OCI-LY7 (cell line): ENCODE measurements around the gene NUDT21. TPM values are rescaled to one million over a fixed set of nuclear protein-coding genes. Genes with fewer than 3 reads are reported as not detected.

ENCODE experiments used
- BruUV-seq: library from RNA; stranded (reverse); fragments of 400-500 nt; replicated peaks from 2 replicates; lab custom pipeline; 2021; lab: Mats Ljungman, UMichigan
- CTCF ChIA-PET: fragments of 300-600 bp; sonication (Branson Sonifier 250); formaldehyde crosslinking; loops from one replicate; lab custom pipeline; 2022; ENCODE audit warnings: antibody characterized with exemption; ENCODE audit not compliant: unreplicated experiment; lab: Charles Lee
- POLR2A ChIA-PET: fragments of 300-600 bp; sonication (Branson Sonifier 250); formaldehyde crosslinking; loops from one replicate; lab custom pipeline; 2022; ENCODE audit warnings: antibody characterized with exemption; lab: Charles Lee
- DNase-seq: peaks from one replicate; pipeline ENCODE4 v3.0.0-alpha.2; 2015; ENCODE audit warnings: low spot score
- H2AFZ ChIP-seq: fragments of 200-600 bp; sonication (generic), shearing (Covaris generic); 2 replicates; pipeline ENCODE4 v1.6.1; 2014; ENCODE audit warnings: mild to moderate bottlenecking, antibody characterized with exemption, low read length, moderate library complexity
- H3K27ac ChIP-seq: fragments of 200-600 bp; sonication (generic); 2 replicates; pipeline ENCODE4 v1.5.1; 2014; ENCODE audit warnings: mixed run types, low read depth, mild to moderate bottlenecking, moderate library complexity, low read length, inconsistent platforms; ENCODE audit not compliant: poor library complexity, severe bottlenecking
- H3K36me3 ChIP-seq: fragments of 200-600 bp; sonication (generic); 2 replicates; pipeline ENCODE4 v1.6.1; 2014; ENCODE audit warnings: mild to moderate bottlenecking, antibody characterized with exemption, low read length, moderate library complexity, mixed read lengths; ENCODE audit not compliant: insufficient read depth
- H3K4me1 ChIP-seq: fragments of 200-600 bp; sonication (generic); 2 replicates; pipeline ENCODE4 v1.5.1; 2014; ENCODE audit warnings: mild to moderate bottlenecking, low read length; ENCODE audit not compliant: insufficient read depth, poor library complexity, severe bottlenecking
- H3K4me2 ChIP-seq: fragments of 200-600 bp; sonication (generic); 2 replicates; pipeline ENCODE4 v1.6.1; 2014; ENCODE audit warnings: mild to moderate bottlenecking, low read length
- H3K4me3 ChIP-seq: fragments of 200-600 bp; sonication (generic); 2 replicates; pipeline ENCODE4 v1.5.1; 2014; ENCODE audit warnings: mild to moderate bottlenecking, low read depth, low read length; ENCODE audit not compliant: poor library complexity, severe bottlenecking
- H3K79me2 ChIP-seq: fragments of 200-600 bp; sonication (generic); 2 replicates; pipeline ENCODE4 v1.6.1; 2016; ENCODE audit warnings: low read depth, mild to moderate bottlenecking, low read length, moderate library complexity, mixed read lengths; ENCODE audit not compliant: insufficient read depth
- H3K9me2 ChIP-seq: fragments of 200-600 bp; sonication (generic); 2 replicates; pipeline ENCODE4 v1.6.1; 2016; ENCODE audit warnings: mild to moderate bottlenecking, low read length, mixed read lengths; ENCODE audit not compliant: insufficient read depth
- H3K9me3 ChIP-seq: fragments of 200-600 bp; sonication (generic); 2 replicates; pipeline ENCODE4 v1.6.1; 2014; ENCODE audit warnings: mild to moderate bottlenecking, mixed run types, low read length, mixed read lengths
- H4K20me1 ChIP-seq: fragments of 200-600 bp; sonication (generic); 2 replicates; pipeline ENCODE4 v1.6.1; 2014; ENCODE audit warnings: mild to moderate bottlenecking, antibody characterized with exemption, low read length, moderate library complexity, mixed read lengths; ENCODE audit not compliant: insufficient read depth
- CTCF ChIP-seq: fragments of 200-600 bp; sonication (generic); conservative IDR thresholded peaks from 2 replicates; pipeline ENCODE4 v1.5.1; 2014; ENCODE audit warnings: mild to moderate bottlenecking, antibody characterized with exemption, low read length, moderate library complexity, mixed read lengths
- EZH2phosphoT487 ChIP-seq: fragments of 200-600 bp; sonication (generic); IDR thresholded peaks from 2 replicates; pipeline ENCODE4 v1.6.1; 2018; ENCODE audit warnings: low read depth, borderline replicate concordance, mild to moderate bottlenecking, mixed run types, antibody characterized with exemption, low read length, moderate library complexity, mixed read lengths
- intact Hi-C: fragments of 100-400 bp; cut with micrococcal nuclease; formaldehyde crosslinking; loops from one replicate; pipeline ENCODE4 v1.10.0; 2022; ENCODE audit not compliant: unreplicated experiment
- total RNA-seq, 2 experiments: library from RNA; depleted of rRNA in 1 of 2; stranded (reverse); fragments of >200 nt in 1 of 2; shearing (Covaris generic) in 1 of 2; gene quantifications; 2 replicates each; pipeline ENCODE4 v1.2.3, GENCODE V29; 2014 to 2022

The NUDT21 gene
- total RNA-seq, 2 experiments from 2014 or later = 229 to 273 TPM

- peak overlapping the region; percentile 90 for H3K4me2 ChIP-seq
- BruUV-seq = TSS peak; percentile 71
- ChIA-PET POLR2A (interaction anchor here (0.5 to 1.8 kb wide), 3 partner anchors 25 to 96 kb away, joined by 3 to 8 read pairs (median 4); partner anchors contain the start of genes NUDT21 and OGFOD1), CTCF (no interaction called here)
- H3K9me3 ChIP-seq = no peaks in the 10 kb centered on the region
- peaks cover 5% of the 10 kb centered on the region; the same call in 1 of the 2 replicates for H4K20me1 ChIP-seq
- peak overlapping the region; percentile 88 for H3K4me3 ChIP-seq
- H3K27ac ChIP-seq = peak overlapping the region; percentile 72
- H3K9me2 ChIP-seq = no peaks in the 10 kb centered on the region
- DNase-seq = peak; percentile 62
- H3K4me1 ChIP-seq = peaks cover 47% of the 10 kb centered on the region
- intact Hi-C loops = loop anchor here (2.0 kb wide), 1 partner anchor 27 kb away; the partner anchor contains the start of genes NUDT21 and OGFOD1
- H3K79me2 ChIP-seq = peaks cover 63% of the 10 kb centered on the region
- peaks cover 4% of the 10 kb centered on the region for H3K36me3 ChIP-seq
- peak overlapping the region; percentile 58; the same call in 1 of the 2 replicates for H2AFZ ChIP-seq
- no peak for TF ChIP-seq CTCF
These were observed 27.3 kb downstream of the NUDT21 start for GRCh38 chr16:56423584-56424403.

GRCh38 chr16:56422896-56423441, 28.2 kb downstream of the NUDT21 start:
- peaks cover 68% of the 10 kb centered on the region for H3K79me2 ChIP-seq
- CTCF ChIA-PET = no interaction called here
- DNase-seq = peak; percentile 67
- peaks cover 3% of the 10 kb centered on the region; the same call in 1 of the 2 replicates for H3K36me3 ChIP-seq
- no peaks in the 10 kb centered on the region for H3K9me3 ChIP-seq
- H2AFZ ChIP-seq = peak overlapping the region; percentile 58; the same call in 1 of the 2 replicates
- H3K4me3 ChIP-seq = peak overlapping the region; percentile 88
- peak overlapping the region; percentile 90 for H3K4me2 ChIP-seq
- H3K27ac ChIP-seq = peak overlapping the region; percentile 72
- no peak for TF ChIP-seq EZH2phosphoT487
- TF ChIP-seq CTCF = no peak
- no TSS peak for BruUV-seq
- peaks cover 47% of the 10 kb centered on the region for H3K4me1 ChIP-seq
- intact Hi-C loops = no loop called here
- POLR2A ChIA-PET = interaction anchor here (0.5 to 1.8 kb wide), 2 partner anchors 28 to 96 kb away, joined by 4 to 8 read pairs; partner anchors contain the start of genes NUDT21 and OGFOD1
- peaks cover 5% of the 10 kb centered on the region; the same call in 1 of the 2 replicates for H4K20me1 ChIP-seq
- H3K9me2 ChIP-seq = no peaks in the 10 kb centered on the region
